Measurements from ENCODE around the gene ERBB2. TPM values are rescaled to one million over a fixed set of nuclear protein-coding genes. Genes with fewer than 3 reads are reported as not detected.

Gene ERBB2
- polyA plus RNA-seq, 3 donors = 0.17 to 0.73 TPM; not detected in 1

DNA sequence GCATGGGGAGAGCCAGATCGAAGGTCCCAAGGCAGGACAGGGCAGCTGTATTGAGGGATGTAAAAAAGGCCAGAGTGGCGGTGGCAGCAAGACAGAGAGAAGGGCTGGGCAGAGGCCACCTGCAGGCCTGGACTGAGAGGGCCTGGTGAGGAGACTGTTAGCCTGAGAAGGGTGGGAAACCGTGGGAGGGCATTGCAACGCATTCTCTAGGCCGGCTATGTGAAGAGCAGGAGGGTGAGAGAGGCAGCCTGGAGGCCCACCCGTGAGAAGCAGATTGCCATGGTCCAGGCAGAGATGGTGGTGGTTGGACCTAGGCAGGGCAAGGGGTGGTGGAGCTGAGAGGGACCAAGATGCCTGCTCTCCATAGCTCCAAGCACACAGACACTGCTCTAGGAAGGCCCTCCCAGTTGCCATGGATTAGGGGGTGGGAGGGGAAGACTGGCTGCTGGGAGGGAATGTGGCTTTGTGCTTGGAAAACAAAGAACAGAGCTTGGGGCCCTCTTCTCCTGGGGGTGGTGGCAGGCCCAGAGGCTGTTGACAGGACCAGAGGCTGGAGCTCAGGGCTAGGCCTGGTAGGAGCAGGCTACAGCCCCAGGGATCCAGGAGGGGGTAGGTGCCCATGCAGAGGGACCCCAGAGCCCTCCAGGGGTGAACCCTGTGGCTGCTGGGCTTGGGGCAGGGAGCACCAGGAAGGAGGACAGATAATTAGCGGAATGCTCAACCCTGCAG lies 47.1 kb upstream of the ERBB2 start:
- intact Hi-C loops (cut with micrococcal nuclease) = no loop called here
- Mint-ChIP-seq H3K27ac (peak overlapping the region in 4 of 7 donors; percentile 3 to 69 (median 26)), H3K4me3 (no peak overlapping the region), H3K4me1 (peaks cover 23% of the 10 kb centered on the region), H3K27me3 (ENCODE audit: low read depth in 3 of 3) (peaks cover 0 to 3% (median 1%) of the 10 kb centered on the region in 3 donors), H3K36me3 (peaks cover 44 to 57% of the 10 kb centered on the region in 2 donors), H3K9me3 (no peaks in the 10 kb centered on the region)
- Histone ChIP-seq H3K9me3 (replicated peaks in 1 of 2; ENCODE audit: control insufficient read depth in 1 of 2, insufficient read depth in 1 of 2, low read length in 2 of 2) (no peaks in the 10 kb centered on the region), H3K4me1 (ENCODE audit: control insufficient read depth in 1 of 2, insufficient read depth in 2 of 2, low read length in 2 of 2) (peaks cover 0 to 2% of the 10 kb centered on the region in 2 donors), H3K79me2 (ENCODE audit: insufficient read depth, low read length) (peaks cover 29% of the 10 kb centered on the region), H3K4me3 (replicated peaks in 1 of 3; ENCODE audit: low read depth in 2 of 3, low read length in 3 of 3) (no peak overlapping the region), H3K27me3 (ENCODE audit: control insufficient read depth in 2 of 2, insufficient read depth in 2 of 2, low read length in 2 of 2) (no peaks in the 10 kb centered on the region), H3K27ac (ENCODE audit: low read depth in 1 of 2, low read length in 2 of 2) (peak overlapping the region in 1 of 2 donors; percentile 14), H3K9ac (ENCODE audit: insufficient read depth, low read length, poor library complexity, severe bottlenecking) (no peak overlapping the region), H4K20me1 (ENCODE audit: insufficient read depth, low read length) (peaks cover 93% of the 10 kb centered on the region), H3K4me2 (replicated peaks; ENCODE audit: extremely low read depth, low read length, poor library complexity, severe bottlenecking) (no peak overlapping the region), H3K36me3 (replicated peaks in 1 of 2; ENCODE audit: control insufficient read depth in 1 of 2, insufficient read depth in 2 of 2, low read length in 2 of 2) (peaks cover 23 to 45% of the 10 kb centered on the region in 2 donors), H2AFZ (ENCODE audit: insufficient read depth, low read depth, low read length, poor library complexity, severe bottlenecking) (no peak overlapping the region)
- 81% methylated on average over 6 of the region's 7 CpGs for WGBS (ENCODE audit: insufficient coverage)
- TF ChIP-seq, protein P1, sequence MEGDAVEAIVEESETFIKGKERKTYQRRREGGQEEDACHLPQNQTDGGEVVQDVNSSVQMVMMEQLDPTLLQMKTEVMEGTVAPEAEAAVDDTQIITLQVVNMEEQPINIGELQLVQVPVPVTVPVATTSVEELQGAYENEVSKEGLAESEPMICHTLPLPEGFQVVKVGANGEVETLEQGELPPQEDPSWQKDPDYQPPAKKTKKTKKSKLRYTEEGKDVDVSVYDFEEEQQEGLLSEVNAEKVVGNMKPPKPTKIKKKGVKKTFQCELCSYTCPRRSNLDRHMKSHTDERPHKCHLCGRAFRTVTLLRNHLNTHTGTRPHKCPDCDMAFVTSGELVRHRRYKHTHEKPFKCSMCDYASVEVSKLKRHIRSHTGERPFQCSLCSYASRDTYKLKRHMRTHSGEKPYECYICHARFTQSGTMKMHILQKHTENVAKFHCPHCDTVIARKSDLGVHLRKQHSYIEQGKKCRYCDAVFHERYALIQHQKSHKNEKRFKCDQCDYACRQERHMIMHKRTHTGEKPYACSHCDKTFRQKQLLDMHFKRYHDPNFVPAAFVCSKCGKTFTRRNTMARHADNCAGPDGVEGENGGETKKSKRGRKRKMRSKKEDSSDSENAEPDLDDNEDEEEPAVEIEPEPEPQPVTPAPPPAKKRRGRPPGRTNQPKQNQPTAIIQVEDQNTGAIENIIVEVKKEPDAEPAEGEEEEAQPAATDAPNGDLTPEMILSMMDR (IDR thresholded peaks at IDR 0.05) = no peak
- DNase-seq = no peak

DNA sequence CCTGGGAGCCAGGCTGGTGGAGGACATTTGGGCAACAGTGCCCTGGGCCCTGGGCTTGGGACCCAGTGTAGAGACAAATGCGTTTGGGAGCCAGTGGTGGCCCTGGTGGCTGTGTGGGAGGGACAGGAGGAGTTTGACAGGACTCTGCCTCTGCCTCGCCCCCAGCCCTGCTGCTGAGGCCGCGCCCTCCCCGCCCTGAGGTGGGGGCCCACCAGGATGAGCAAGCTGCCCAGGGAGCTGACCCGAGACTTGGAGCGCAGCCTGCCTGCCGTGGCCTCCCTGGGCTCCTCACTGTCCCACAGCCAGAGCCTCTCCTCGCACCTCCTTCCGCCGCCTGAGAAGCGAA lies 46.6 kb upstream of the ERBB2 start:
- intact Hi-C loops (cut with micrococcal nuclease) = no loop called here
- H3K27me3 Mint-ChIP-seq (ENCODE audit: low read depth in 3 of 3) = peaks cover 0 to 3% (median 1%) of the 10 kb centered on the region in 3 donors
- H3K4me3 Mint-ChIP-seq = no peak overlapping the region
- no peak for DNase-seq
- no peak overlapping the region for H3K27ac ChIP-seq (ENCODE audit: low read depth in 1 of 2, low read length in 2 of 2)
- no peak overlapping the region for H3K4me3 ChIP-seq (replicated peaks in 1 of 3; ENCODE audit: low read depth in 2 of 3, low read length in 3 of 3)
- no peaks in the 10 kb centered on the region for H3K27me3 ChIP-seq (ENCODE audit: control insufficient read depth in 2 of 2, insufficient read depth in 2 of 2, low read length in 2 of 2)
- H3K4me1 Mint-ChIP-seq = peaks cover 23% of the 10 kb centered on the region
- WGBS (ENCODE audit: insufficient coverage) = 94% methylated on average over 12 of the region's 12 CpGs
- H3K4me2 ChIP-seq (replicated peaks; ENCODE audit: extremely low read depth, low read length, poor library complexity, severe bottlenecking) = no peak overlapping the region
- H3K9ac ChIP-seq (ENCODE audit: insufficient read depth, low read length, poor library complexity, severe bottlenecking) = no peak overlapping the region
- H3K36me3 Mint-ChIP-seq = peaks cover 46 to 63% of the 10 kb centered on the region in 2 donors
- no peak overlapping the region for H3K27ac Mint-ChIP-seq
- H2AFZ ChIP-seq (ENCODE audit: insufficient read depth, low read depth, low read length, poor library complexity, severe bottlenecking) = no peak overlapping the region
- H3K9me3 Mint-ChIP-seq = no peaks in the 10 kb centered on the region
- H3K79me2 ChIP-seq (ENCODE audit: insufficient read depth, low read length) = peaks cover 27% of the 10 kb centered on the region
- TF ChIP-seq, protein P1 (IDR thresholded peaks at IDR 0.05) = no peak
- H3K36me3 ChIP-seq (replicated peaks in 1 of 2; ENCODE audit: control insufficient read depth in 1 of 2, insufficient read depth in 2 of 2, low read length in 2 of 2) = peaks cover 28 to 50% of the 10 kb centered on the region in 2 donors
- H4K20me1 ChIP-seq (ENCODE audit: insufficient read depth, low read length) = peaks cover 93% of the 10 kb centered on the region
- H3K9me3 ChIP-seq (replicated peaks in 1 of 2; ENCODE audit: control insufficient read depth in 1 of 2, insufficient read depth in 1 of 2, low read length in 2 of 2) = no peaks in the 10 kb centered on the region
- peaks cover 0 to 2% of the 10 kb centered on the region in 2 donors for H3K4me1 ChIP-seq (ENCODE audit: control insufficient read depth in 1 of 2, insufficient read depth in 2 of 2, low read length in 2 of 2)

Data from CD14-positive monocyte (primary cell).